ENCODE measurements around the gene MIA. TPM values are rescaled to one million over a fixed set of nuclear protein-coding genes. Genes with fewer than 3 reads are reported as not detected.

MIA gene
- total RNA-seq, 1 experiment from 2014 or later = not detected

- Mint-ChIP-seq H3K27ac (peak overlapping the region in 2 of 3 experiments; percentile 74 to 84; a peak in 4 of 7 replicates), H3K9me3 (no peaks in the 10 kb centered on the region; a peak in 2 of 5 replicates), H3K4me3 (peak overlapping the region; percentile 65 to 93), H3K27me3 (ENCODE audit: low read depth) (no peaks in the 10 kb centered on the region; the same call in none of the 2 replicates), H3K4me1 (peaks cover 63 to 75% of the 10 kb centered on the region in 2 experiments), H3K36me3 (ENCODE audit: insufficient read depth in 1 of 3, low read depth in 3 of 3) (peaks cover 28 to 63% (median 52%) of the 10 kb centered on the region in 3 experiments; a peak in 6 of 7 replicates)
- no peak overlapping the region for H3K23ac ChIP-seq (ENCODE audit: insufficient read length, low read depth, low read length)
- no peak overlapping the region for H4K91ac ChIP-seq (ENCODE audit: insufficient read length, low read depth, low read length)
- no peak for TF ChIP-seq CTCF (conservative IDR thresholded peaks at IDR 0.05)
- DNase-seq = no peak
- no peaks in the 10 kb centered on the region for H3K27me3 ChIP-seq (ENCODE audit: insufficient read depth, low read length)
- no peak overlapping the region for H3K27ac ChIP-seq (ENCODE audit: insufficient read length, low read depth, low read length)
- H3K56ac ChIP-seq (ENCODE audit: insufficient read length, low read depth, low read length) = no peak overlapping the region
- H2BK15ac ChIP-seq (ENCODE audit: low read depth, low read length) = no peak overlapping the region
- H3K4ac ChIP-seq (ENCODE audit: low read depth, low read length) = no peak overlapping the region
- H2BK20ac ChIP-seq (ENCODE audit: low read depth, low read length, poor library complexity, severe bottlenecking) = no peak overlapping the region
- H3K23me2 ChIP-seq (ENCODE audit: insufficient read length, low read depth, low read length, poor library complexity, severe bottlenecking) = peaks cover 7% of the 10 kb centered on the region
- H3K79me2 ChIP-seq (ENCODE audit: insufficient read depth, low read length) = peaks cover 22% of the 10 kb centered on the region; the same call in 1 of the 2 replicates
- no peak overlapping the region for H3K18ac ChIP-seq (ENCODE audit: insufficient read length, low read depth, low read length)
- H3K79me1 ChIP-seq (ENCODE audit: insufficient read depth, low read depth, low read length, poor library complexity, severe bottlenecking) = peaks cover 8% of the 10 kb centered on the region
- no peak overlapping the region for H2BK120ac ChIP-seq (ENCODE audit: low read depth, low read length, poor library complexity, severe bottlenecking)
- H4K5ac ChIP-seq (ENCODE audit: insufficient read length, low read depth, low read length) = no peak overlapping the region
- peaks cover 4% of the 10 kb centered on the region for H4K20me1 ChIP-seq (ENCODE audit: control insufficient read depth, insufficient read depth, insufficient read length)
- no peak overlapping the region for H2BK12ac ChIP-seq (ENCODE audit: insufficient read length, low read depth, low read length)
- no peak overlapping the region for H3K4me2 ChIP-seq (ENCODE audit: insufficient read depth, insufficient read length, low read length)
- H3K14ac ChIP-seq (ENCODE audit: insufficient read depth, low read length) = no peak overlapping the region
- no peak overlapping the region for H2AK5ac ChIP-seq (ENCODE audit: insufficient read length, low read length)
- no peak overlapping the region for H3T11ph ChIP-seq (ENCODE audit: low read length)
- H2BK5ac ChIP-seq (ENCODE audit: insufficient read length, low read length) = no peak overlapping the region
- no peak overlapping the region for H4K8ac ChIP-seq (replicated peaks; ENCODE audit: insufficient read length, low read depth, low read length)
- no peak overlapping the region for H2AFZ ChIP-seq (ENCODE audit: low read length)
- WGBS (ENCODE audit: extremely low coverage, insufficient read length, low lambda C conversion rate) = no CpG with 5 or more reads among the region's 9 CpGs
- no peak overlapping the region for H3K9ac ChIP-seq (ENCODE audit: extremely low read depth, insufficient read length, low read length)
- H3K9me3 ChIP-seq (ENCODE audit: control insufficient read depth, low read depth, low read length) = no peaks in the 10 kb centered on the region
- peaks cover 15% of the 10 kb centered on the region for H3K4me1 ChIP-seq (ENCODE audit: insufficient read depth, low read length)
Observed at GRCh38 chr19:40803170-40803856, 28.0 kb downstream of the MIA start.
